Natural killer cell (primary cell): Measurements from ENCODE around the gene KRTAP4-6. TPM values are rescaled to one million over a fixed set of nuclear protein-coding genes. Genes with fewer than 3 reads are reported as not detected.
"Not testable (repeated sequence)": the region's sequence is repeated elsewhere in the genome, so short reads cannot be mapped to it uniquely, and the experiment has no call there.

Experiments
- ATAC-seq, 3 donors: fragments of 150-1000 bp in 2 of 3; fragments of 200-7000 bp in 1 of 3; cut with Tn5 transposase; 1 replicate in 1 of 3; 2 replicates in 2 of 3; pipeline ENCODE4 v1.10.0; 2021; ENCODE audit warnings: mild to moderate bottlenecking in 2 of 3, moderate library complexity in 2 of 3
- DNase-seq, 2 donors: peaks; one replicate each; pipeline versions ENCODE4 v3.0.0 to v3.0.0-alpha.2; 2013 to 2021; ENCODE audit warnings: mixed read lengths in 1 of 2
- H3K27ac ChIP-seq: one replicate; pipeline ENCODE4 v1.5.1; 2013; ENCODE audit warnings: mild to moderate bottlenecking, low read length
- H3K27me3 ChIP-seq: one replicate; pipeline ENCODE4 v1.6.1; 2013; ENCODE audit warnings: low read length; ENCODE audit not compliant: control insufficient read depth, insufficient read depth
- H3K36me3 ChIP-seq: one replicate; pipeline ENCODE4 v1.6.1; 2013; ENCODE audit warnings: low read length; ENCODE audit not compliant: control insufficient read depth, insufficient read depth
- H3K4me1 ChIP-seq: one replicate; pipeline ENCODE4 v1.6.1; 2013; ENCODE audit warnings: low read length; ENCODE audit not compliant: control insufficient read depth, insufficient read depth
- H3K4me3 ChIP-seq: one replicate; pipeline ENCODE4 v1.5.1; 2013; ENCODE audit warnings: low read length
- H3K9me3 ChIP-seq: one replicate; pipeline ENCODE4 v1.6.1; 2013; ENCODE audit warnings: low read length; ENCODE audit not compliant: control insufficient read depth, insufficient read depth
- H3K27ac Mint-ChIP-seq, 2 donors: one replicate each; pipeline ENCODE4 v1.8.0; 2022; ENCODE audit warnings: mild to moderate bottlenecking in 2 of 2, mixed read lengths in 2 of 2, moderate library complexity in 1 of 2
- H3K27me3 Mint-ChIP-seq, 2 donors: one replicate each; pipeline ENCODE4 v1.8.0; 2022; ENCODE audit warnings: low read depth in 2 of 2, mixed read lengths in 2 of 2
- H3K36me3 Mint-ChIP-seq: one replicate; pipeline ENCODE4 v1.8.0; 2022; ENCODE audit warnings: mixed read lengths
- H3K4me1 Mint-ChIP-seq, 2 donors: one replicate each; pipeline ENCODE4 v1.8.0; 2022; ENCODE audit warnings: mixed read lengths in 2 of 2
- H3K4me3 Mint-ChIP-seq: one replicate; pipeline ENCODE4 v1.8.0; 2022; ENCODE audit warnings: mild to moderate bottlenecking, moderate library complexity, mixed read lengths
- H3K9me3 Mint-ChIP-seq, 2 donors: one replicate each; pipeline ENCODE4 v1.8.0; 2022; ENCODE audit warnings: mixed read lengths in 2 of 2
- WGBS: methylation state at CpG from one replicate; pipeline ENCODE4 v1.1.7; 2013; ENCODE audit warnings: missing lambda C conversion rate; ENCODE audit not compliant: insufficient coverage; 5-methylcytosine and 5-hydroxymethylcytosine counted together
- intact Hi-C: fragments of 100-400 bp; cut with micrococcal nuclease; formaldehyde crosslinking; loops from one replicate; pipeline ENCODE4 v1.14.2; 2022
- total RNA-seq, 4 donors: library from RNA; stranded (reverse); fragments of 120-200 nt in 1 of 4; gene quantifications; one replicate each; pipeline versions ENCODE4 v1.2.3 to v1.2.4, GENCODE V29; 2013 to 2022
- TF ChIP-seq, protein P1 (sequence below): fragments of 200-600 bp; IDR thresholded peaks from one replicate; pipeline ENCODE4 v1.8.0; 2022; ENCODE audit warnings: antibody characterized with exemption

Gene KRTAP4-6
- total RNA-seq, 3 donors from 2014 or later (not counting 1 experiment from before 2014, with no cell fraction given), result not detected

DNA sequence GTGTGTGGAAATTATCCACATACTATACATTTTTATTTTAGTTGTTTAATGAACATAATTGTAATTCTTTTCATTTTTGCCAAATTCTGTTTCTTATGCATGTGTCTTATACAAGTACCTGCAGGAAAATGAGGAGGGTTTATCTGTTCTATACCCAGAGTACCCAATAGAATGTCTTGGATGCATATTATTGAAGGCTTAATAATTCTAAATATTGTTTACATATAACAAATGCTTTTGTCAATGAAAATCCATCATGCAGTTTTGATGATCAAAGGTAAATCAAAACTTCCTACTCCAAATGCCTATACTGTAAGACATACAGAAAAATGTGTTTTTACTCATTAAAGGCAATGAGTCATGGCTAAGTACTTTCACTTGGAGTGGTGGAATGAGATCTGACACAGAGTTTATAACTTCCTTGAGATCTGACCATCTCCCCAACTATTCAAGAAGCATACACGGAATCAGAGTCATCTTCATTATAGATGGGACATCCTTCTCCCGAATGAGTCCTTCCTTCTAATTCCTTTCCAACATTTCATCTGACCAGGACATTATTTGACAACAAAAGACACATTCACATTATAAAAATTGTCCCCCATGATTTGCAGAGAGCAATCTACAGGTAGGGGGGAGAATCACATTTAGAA lies 35.8 kb downstream of the KRTAP4-6 start:
- H3K4me3 Mint-ChIP-seq, DNase-seq, H3K36me3 Mint-ChIP-seq, H3K27me3 ChIP-seq, intact Hi-C loops, H3K27ac ChIP-seq, H3K36me3 ChIP-seq, H3K27ac Mint-ChIP-seq, H3K4me1 ChIP-seq, H3K9me3 Mint-ChIP-seq, ATAC-seq, H3K9me3 ChIP-seq, H3K4me1 Mint-ChIP-seq, H3K4me3 ChIP-seq: not testable (repeated sequence)
- WGBS, result no CpG with 5 or more reads among the region's 2 CpGs
- peaks cover 7 to 46% of the 10 kb centered on the region in 2 donors for H3K27me3 Mint-ChIP-seq

DNA sequence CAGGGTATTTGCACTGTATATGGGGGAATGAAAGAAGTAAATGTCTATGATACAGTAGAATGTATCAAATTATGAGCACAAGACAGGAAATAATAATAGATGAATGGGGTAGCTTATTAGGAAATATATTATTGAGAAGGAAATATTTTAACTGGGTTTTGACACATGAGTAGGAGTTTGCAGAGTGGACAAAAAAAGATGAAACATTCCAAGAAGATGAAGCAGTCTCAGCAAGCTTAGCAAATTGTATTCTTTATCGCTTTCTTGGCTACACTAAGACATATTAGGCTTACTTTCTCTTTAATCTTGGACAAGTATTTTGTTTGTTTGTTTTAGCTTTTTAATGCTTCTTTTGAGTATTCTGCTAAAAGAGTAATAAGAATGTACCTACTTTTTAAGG lies 36.4 kb downstream of the KRTAP4-6 start:
- Mint-ChIP-seq H3K9me3 (no peaks in the 10 kb centered on the region), H3K27ac (no peak overlapping the region), H3K4me1 (no peaks in the 10 kb centered on the region), H3K4me3 (no peak overlapping the region), H3K36me3 (no peaks in the 10 kb centered on the region), H3K27me3 (peaks cover 7 to 47% of the 10 kb centered on the region in 2 donors)
- H3K27ac ChIP-seq, result no peak overlapping the region
- no CpG with 5 or more reads among the region's 1 CpG for WGBS
- H3K36me3 ChIP-seq, result no peaks in the 10 kb centered on the region
- H3K4me3 ChIP-seq, result no peak overlapping the region
- H3K4me1 ChIP-seq, result no peaks in the 10 kb centered on the region
- H3K27me3 ChIP-seq, result no peaks in the 10 kb centered on the region
- no peak for DNase-seq
- TF ChIP-seq, protein P1, sequence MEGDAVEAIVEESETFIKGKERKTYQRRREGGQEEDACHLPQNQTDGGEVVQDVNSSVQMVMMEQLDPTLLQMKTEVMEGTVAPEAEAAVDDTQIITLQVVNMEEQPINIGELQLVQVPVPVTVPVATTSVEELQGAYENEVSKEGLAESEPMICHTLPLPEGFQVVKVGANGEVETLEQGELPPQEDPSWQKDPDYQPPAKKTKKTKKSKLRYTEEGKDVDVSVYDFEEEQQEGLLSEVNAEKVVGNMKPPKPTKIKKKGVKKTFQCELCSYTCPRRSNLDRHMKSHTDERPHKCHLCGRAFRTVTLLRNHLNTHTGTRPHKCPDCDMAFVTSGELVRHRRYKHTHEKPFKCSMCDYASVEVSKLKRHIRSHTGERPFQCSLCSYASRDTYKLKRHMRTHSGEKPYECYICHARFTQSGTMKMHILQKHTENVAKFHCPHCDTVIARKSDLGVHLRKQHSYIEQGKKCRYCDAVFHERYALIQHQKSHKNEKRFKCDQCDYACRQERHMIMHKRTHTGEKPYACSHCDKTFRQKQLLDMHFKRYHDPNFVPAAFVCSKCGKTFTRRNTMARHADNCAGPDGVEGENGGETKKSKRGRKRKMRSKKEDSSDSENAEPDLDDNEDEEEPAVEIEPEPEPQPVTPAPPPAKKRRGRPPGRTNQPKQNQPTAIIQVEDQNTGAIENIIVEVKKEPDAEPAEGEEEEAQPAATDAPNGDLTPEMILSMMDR, result no peak
- ATAC-seq, result no peak
- no peaks in the 10 kb centered on the region for H3K9me3 ChIP-seq
- intact Hi-C loops, result no loop called here

DNA sequence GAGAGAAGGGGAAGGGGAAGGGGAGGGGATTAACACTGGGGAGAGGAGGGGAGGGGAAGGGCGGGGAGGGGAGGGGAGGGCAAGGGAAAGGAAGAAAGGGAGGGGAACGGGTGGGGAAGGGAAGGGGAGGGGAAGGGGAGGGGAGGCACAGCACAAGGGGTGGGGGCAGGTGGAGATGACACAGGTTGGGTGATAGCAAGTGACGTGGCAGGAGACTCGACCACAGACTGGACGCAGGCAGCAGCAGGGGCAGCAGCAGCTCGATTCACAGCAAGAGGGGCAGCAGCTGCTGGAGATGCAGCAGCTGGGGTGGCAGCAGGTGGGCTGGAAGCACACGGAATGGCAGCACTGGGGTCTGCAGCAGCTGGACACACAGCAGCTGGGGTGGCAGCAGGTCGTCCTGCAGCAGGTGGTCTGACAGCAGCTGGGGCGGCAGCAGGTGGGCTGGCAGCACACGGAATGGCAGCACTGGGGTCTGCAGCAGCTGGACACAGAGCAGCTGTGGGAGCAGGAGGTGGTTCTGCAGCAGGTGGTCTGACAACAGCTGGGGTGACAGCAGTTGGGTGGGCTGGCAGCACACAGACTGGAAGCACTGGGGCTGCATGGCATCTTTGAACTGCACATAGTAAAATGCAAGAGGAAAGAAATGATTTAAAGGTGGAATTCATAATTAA lies 38.6 kb downstream of the KRTAP4-6 start, which contains the start of gene KRTAP4-16:
KRTAP4-16 (minus strand) TSS at position 624 of the 674 bp plus-strand sequence; CDS start at position 624, 0 bp downstream.
- WGBS, result 69% methylated on average over 10 of the region's 10 CpGs
- Mint-ChIP-seq H3K9me3 (no peaks in the 10 kb centered on the region), H3K27me3 (peaks cover 19 to 51% of the 10 kb centered on the region in 2 donors), H3K4me3 (no peak within 1 kb of the TSS), H3K27ac (no peak within 1 kb of the TSS), H3K4me1 (no peaks in the 10 kb centered on the region), H3K36me3 (no peaks in the 10 kb centered on the region)
- no peak within 1 kb of the TSS for H3K27ac ChIP-seq
- no peaks in the 10 kb centered on the region for H3K36me3 ChIP-seq
- H3K4me3 ChIP-seq, result no peak within 1 kb of the TSS
- TF ChIP-seq, protein P1, result no peak
- H3K27me3 ChIP-seq, result no peaks in the 10 kb centered on the region
- intact Hi-C loops, result no loop called here
- no peaks in the 10 kb centered on the region for H3K9me3 ChIP-seq
- DNase-seq (no peak), ATAC-seq (no peak)
- H3K4me1 ChIP-seq, result no peaks in the 10 kb centered on the region

DNA sequence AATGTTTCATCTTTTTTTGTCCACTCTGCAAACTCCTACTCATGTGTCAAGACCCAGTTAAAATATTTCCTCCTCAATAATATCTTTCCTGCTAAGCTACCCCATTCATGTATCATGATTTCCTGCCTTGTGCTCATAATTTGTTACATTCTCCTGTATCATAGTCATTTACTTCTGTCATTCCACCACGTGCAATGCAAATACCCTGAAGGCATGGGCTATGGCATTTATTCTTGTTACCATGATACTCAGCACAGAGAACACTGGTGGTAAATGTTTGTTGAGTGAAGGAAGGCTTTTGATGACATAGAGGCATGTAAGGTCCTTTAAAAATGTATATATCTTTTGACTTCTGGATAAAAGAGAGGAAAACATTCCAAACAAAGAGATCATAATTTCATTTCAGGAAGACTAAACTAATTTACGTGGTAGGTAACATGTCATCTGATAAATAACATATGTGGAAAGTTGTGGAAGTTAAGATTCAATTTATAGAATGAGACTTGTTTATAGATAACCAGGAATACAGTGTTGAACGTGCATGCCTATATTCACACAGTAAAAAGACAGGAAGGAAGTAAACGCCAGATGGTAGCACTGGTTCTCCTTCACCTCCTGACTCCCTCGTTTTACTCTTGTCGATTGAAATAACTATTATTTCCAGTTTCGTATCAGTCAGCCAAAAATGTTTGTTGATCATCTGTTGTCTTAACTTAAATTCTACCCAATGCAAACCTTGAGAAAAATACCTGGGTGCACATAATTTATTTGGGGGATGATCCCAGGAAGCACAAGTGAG lies 40.5 kb downstream of the KRTAP4-6 start:
- intact Hi-C loops, result not testable (repeated sequence)

More for the DNA sequence above, 40.5 kb downstream of the KRTAP4-6 start:
- DNase-seq, H3K9me3 ChIP-seq, H3K36me3 ChIP-seq, H3K9me3 Mint-ChIP-seq, H3K36me3 Mint-ChIP-seq, H3K27me3 ChIP-seq, H3K4me1 Mint-ChIP-seq, H3K27ac Mint-ChIP-seq, H3K4me3 ChIP-seq, H3K27ac ChIP-seq, ATAC-seq, H3K4me3 Mint-ChIP-seq, H3K4me1 ChIP-seq: not testable (repeated sequence)
- peaks cover 19 to 47% of the 10 kb centered on the region in 2 donors for H3K27me3 Mint-ChIP-seq
- 10% methylated on average over 6 of the region's 7 CpGs for WGBS
